HepG2 (cell line): ENCODE results near the gene ANO9. TPM values are rescaled to one million over a fixed set of nuclear protein-coding genes. Genes with fewer than 3 reads are reported as not detected.

Experiments
- ATRX ChIP-seq: sonication (generic); formaldehyde crosslinking; IDR thresholded peaks from 2 replicates; pipeline ENCODE4 v1.4.0; 2020; ENCODE audit warnings: missing genetic modification reagents, borderline replicate concordance
- DMAP1 ChIP-seq: IDR thresholded peaks from 2 replicates; pipeline ENCODE4 v1.6.1; 2016
- EP300 ChIP-seq, 3 experiments: sonication (generic) in 1 of 3; formaldehyde crosslinking in 1 of 3; IDR thresholded peaks; 2 replicates each; pipeline versions ENCODE4 v1.5.1 to v1.6.1; 2011 to 2020; ENCODE audit warnings: low read depth in 2 of 3, low read length in 2 of 3, borderline replicate concordance in 1 of 3, improper control_type of control experiment in 1 of 3, mild to moderate bottlenecking in 1 of 3, missing genetic modification reagents in 1 of 3, moderate library complexity in 1 of 3
- FOXO4 ChIP-seq: sonication (generic); formaldehyde crosslinking; conservative IDR thresholded peaks from 2 replicates; pipeline ENCODE4 v1.8.1; 2023; ENCODE audit warnings: missing genetic modification reagents
- HDAC1 ChIP-seq: sonication (generic); formaldehyde crosslinking; IDR thresholded peaks from 2 replicates; pipeline ENCODE4 v1.5.1; 2020; ENCODE audit warnings: mild to moderate bottlenecking, missing genetic modification reagents
- JUND ChIP-seq: sonication (generic); formaldehyde crosslinking; IDR thresholded peaks from 2 replicates; pipeline ENCODE4 v1.8.0; 2022; ENCODE audit warnings: mild to moderate bottlenecking, missing genetic modification reagents
- MBNL3 ChIP-seq: fragments of 250-450 bp; sonication (Bioruptor Pico); conservative IDR thresholded peaks from 2 replicates; pipeline ENCODE4 v1.8.0; 2022; ENCODE audit warnings: mild to moderate bottlenecking, inconsistent platforms
- NCOA2 ChIP-seq: sonication (generic); formaldehyde crosslinking; IDR thresholded peaks from 2 replicates; pipeline ENCODE4 v1.8.0; 2022; ENCODE audit warnings: inconsistent platforms
- POLR2G ChIP-seq: fragments of 200-400 bp; formaldehyde crosslinking; IDR thresholded peaks from 2 replicates; pipeline ENCODE4 v1.6.1; 2018; ENCODE audit warnings: mild to moderate bottlenecking, low read depth, low read length, moderate library complexity
- RBFOX2 ChIP-seq: fragments of 200-400 bp; formaldehyde crosslinking; IDR thresholded peaks from 2 replicates; pipeline ENCODE4 v1.6.1; 2017; ENCODE audit warnings: low read depth, mild to moderate bottlenecking, low read length
- SPEN ChIP-seq: sonication (generic); formaldehyde crosslinking; IDR thresholded peaks from 2 replicates; pipeline ENCODE4 v1.5.1; 2020; ENCODE audit warnings: low read depth, mild to moderate bottlenecking, missing genetic modification reagents
- SRSF9 ChIP-seq: fragments of 200-400 bp; formaldehyde crosslinking; IDR thresholded peaks from 2 replicates; pipeline ENCODE4 v1.6.1; 2018; ENCODE audit warnings: borderline replicate concordance, mild to moderate bottlenecking, low read depth, low read length; ENCODE audit not compliant: insufficient read depth, poor library complexity, severe bottlenecking
- TFDP2 ChIP-seq: sonication (generic); formaldehyde crosslinking; IDR thresholded peaks from 2 replicates; pipeline ENCODE4 v1.4.0; 2020; ENCODE audit warnings: missing genetic modification reagents
- ZBED4 ChIP-seq: sonication (generic); formaldehyde crosslinking; IDR thresholded peaks from 2 replicates; pipeline ENCODE4 v1.4.0; 2020; ENCODE audit warnings: missing genetic modification reagents, borderline replicate concordance
- ZFX ChIP-seq: sonication (generic); formaldehyde crosslinking; IDR thresholded peaks from 2 replicates; pipeline ENCODE4 v1.4.0; 2020; ENCODE audit warnings: mild to moderate bottlenecking, low read depth, missing genetic modification reagents, moderate library complexity
- ZNF124 ChIP-seq: sonication (generic); formaldehyde crosslinking; IDR thresholded peaks from 2 replicates; pipeline ENCODE4 v1.4.0; 2020; ENCODE audit warnings: missing genetic modification reagents
- ZNF160 ChIP-seq: sonication (generic); formaldehyde crosslinking; IDR thresholded peaks from 2 replicates; pipeline ENCODE4 v1.8.0; 2022; ENCODE audit warnings: mild to moderate bottlenecking, inconsistent platforms, missing genetic modification reagents
- ZNF296 ChIP-seq: sonication (generic); formaldehyde crosslinking; conservative IDR thresholded peaks from 2 replicates; pipeline ENCODE4 v1.5.0; 2020; ENCODE audit warnings: mild to moderate bottlenecking, missing genetic modification reagents
- ZNF468 ChIP-seq: sonication (generic); formaldehyde crosslinking; IDR thresholded peaks from 2 replicates; pipeline ENCODE4 v1.8.0; 2022; ENCODE audit warnings: mild to moderate bottlenecking, moderate library complexity, missing genetic modification reagents
- ZNF572 ChIP-seq: sonication (generic); formaldehyde crosslinking; IDR thresholded peaks from 2 replicates; pipeline ENCODE4 v1.5.1; 2020; ENCODE audit warnings: mild to moderate bottlenecking, missing genetic modification reagents
- ZNF619 ChIP-seq: sonication (generic); formaldehyde crosslinking; IDR thresholded peaks from 2 replicates; pipeline ENCODE4 v1.4.0; 2020; ENCODE audit warnings: mild to moderate bottlenecking, missing genetic modification reagents
- ZNF772 ChIP-seq: sonication (generic); formaldehyde crosslinking; IDR thresholded peaks from 2 replicates; pipeline ENCODE4 v1.5.0; 2020; ENCODE audit warnings: mild to moderate bottlenecking, missing genetic modification reagents
- polyA plus RNA-seq, 8 experiments: library from polyadenylated mRNA; depleted of rRNA in 3 of 8; stranded (reverse) in 7 of 8; unstranded in 1 of 8; fragments of >200 nt; fragmentation: Illumina TruSeq in 4 of 8; extraction: Trizol in 4 of 8; gene quantifications; 2 replicates each; pipeline versions ENCODE4 v1.2.1 to v1.2.3, GENCODE V29; 2011 to 2016; ENCODE audit warnings: low read depth in 4 of 8, missing spikeins in 1 of 8, mixed read lengths in 1 of 8; ENCODE audit not compliant: insufficient read depth in 1 of 8
- total RNA-seq, 5 experiments: library from RNA; depleted of rRNA; stranded (reverse); fragments of >200 nt; fragmentation: Illumina TruSeq; extraction: Trizol; gene quantifications; 2 replicates each; pipeline ENCODE4 v1.2.3, GENCODE V29; 2016; ENCODE audit warnings: low read depth in 1 of 5

ANO9 gene
- total and polyA plus RNA-seq, 2 of the 13 experiments (the other 11 are each of a cell fraction or from before 2014, with no cell fraction given) = 8.9 to 14.3 TPM

GRCh38 chr11:373716-374551, 67.9 kb downstream of the ANO9 start (continued):
- TF ChIP-seq FOXO4 (CRISPR knock-in tag) (0 out of 2 replicates have a peak, but pooled peaks have one; percentile 92), DMAP1 (CRISPR knock-in tag) (0 out of 2 replicates have a peak, but pooled peaks have one; percentile 31), MBNL3 (CRISPR knock-in tag) (no peak), HDAC1 (CRISPR knock-in tag) (peak; percentile 75), ZBED4 (CRISPR knock-in tag) (0 out of 2 replicates have a peak, but pooled peaks have one; percentile 39), RBFOX2 (peak; percentile 55), SRSF9 (no peak), ZNF572 (no peak), ZFX (CRISPR knock-in tag) (peak; percentile 83), ZNF296 (CRISPR knock-in tag) (0 out of 2 replicates have a peak, but pooled peaks have one; percentile 61), JUND (CRISPR knock-in tag) (0 out of 2 replicates have a peak, but pooled peaks have one; percentile 41), POLR2G (peak; percentile 79), ATRX (CRISPR knock-in tag) (no peak), EP300 (IDR thresholded peaks at IDR 0.05; ENCODE audit: low read depth in 2 of 2, low read length in 2 of 2) (peak in 1 of 2 experiments; percentile 56; a peak in 2 of 4 replicates), EP300 (CRISPR knock-in tag; IDR thresholded peaks at IDR 0.05; ENCODE audit: borderline replicate concordance) (no peak), ZNF124 (0 out of 2 replicates have a peak, but pooled peaks have one; percentile 35), NCOA2 (peak; percentile 51; the same call in 1 of the 2 replicates), TFDP2 (CRISPR knock-in tag) (0 out of 2 replicates have a peak, but pooled peaks have one; percentile 14), ZNF160 (CRISPR knock-in tag) (0 out of 2 replicates have a peak, but pooled peaks have one; percentile 21), SPEN (CRISPR knock-in tag) (peak; percentile 58; the same call in 1 of the 2 replicates), ZNF772 (CRISPR knock-in tag) (peak; percentile 68; the same call in 1 of the 2 replicates), ZNF619 (CRISPR knock-in tag) (peak; percentile 25; the same call in 1 of the 2 replicates), ZNF468 (CRISPR knock-in tag) (no peak)
